Activated T-cell treated with anti-CD3 and anti-CD28 coated beads, Interleukin-2, amount 50 U/mL, for 4 hours (primary cell): Measurements from ENCODE around the gene TMEM125. TPM values are rescaled to one million over a fixed set of nuclear protein-coding genes. Genes with fewer than 3 reads are reported as not detected.

ENCODE experiments used
- ATAC-seq, 2 donors: fragments of 200-7000 bp; cut with Tn5 transposase; one replicate each; pipeline ENCODE4 v1.10.0; 2021
- DNase-seq: peaks from one replicate; pipeline ENCODE4 v3.0.0-alpha.2; 2020
- H3K27me3 Mint-ChIP-seq: one replicate; pipeline ENCODE4 v1.8.0; 2021; ENCODE audit warnings: low read depth, mixed read lengths
- H3K36me3 Mint-ChIP-seq: one replicate; pipeline ENCODE4 v1.8.0; 2022; ENCODE audit warnings: mixed read lengths; ENCODE audit not compliant: insufficient read depth
- H3K4me1 Mint-ChIP-seq: one replicate; pipeline ENCODE4 v1.8.0; 2021; ENCODE audit warnings: low read depth, mixed read lengths
- H3K4me3 Mint-ChIP-seq: one replicate; pipeline ENCODE4 v1.8.0; 2021; ENCODE audit warnings: mild to moderate bottlenecking, moderate library complexity, mixed read lengths
- H3K9me3 Mint-ChIP-seq: one replicate; pipeline ENCODE4 v1.8.0; 2021; ENCODE audit warnings: mixed read lengths
- total RNA-seq, 3 donors: library from RNA; stranded (reverse); gene quantifications; one replicate each; pipeline ENCODE4 v1.2.1, GENCODE V29; 2021

The TMEM125 gene
- total RNA-seq, 3 donors from 2014 or later = not detected

- ATAC-seq (no peak), DNase-seq (no peak)
- Mint-ChIP-seq H3K4me1 (no peaks in the 10 kb centered on the region), H3K9me3 (no peaks in the 10 kb centered on the region), H3K4me3 (no peak overlapping the region), H3K36me3 (no peaks in the 10 kb centered on the region), H3K27me3 (peaks cover 8% of the 10 kb centered on the region)
Measured at GRCh38 chr1:43288058-43288784, 18.4 kb downstream of the TMEM125 start.

GRCh38 chr1:43288785-43289706, 19.3 kb downstream of the TMEM125 start:
- Mint-ChIP-seq H3K4me3 (no peak overlapping the region), H3K27me3 (peaks cover 8% of the 10 kb centered on the region), H3K9me3 (no peaks in the 10 kb centered on the region), H3K4me1 (no peaks in the 10 kb centered on the region), H3K36me3 (no peaks in the 10 kb centered on the region)
- DNase-seq (no peak), ATAC-seq (no peak)

- no peaks in the 10 kb centered on the region for H3K9me3 Mint-ChIP-seq
- no peak for DNase-seq
- H3K27me3 Mint-ChIP-seq = peaks cover 2% of the 10 kb centered on the region
Measured at GRCh38 chr1:43292216-43292615, 22.4 kb downstream of the TMEM125 start.

GRCh38 chr1:43292679-43293078, 22.9 kb downstream of the TMEM125 start:
- no peak for DNase-seq
- ATAC-seq = no peak
- Mint-ChIP-seq H3K9me3 (no peaks in the 10 kb centered on the region), H3K4me1 (peaks cover 15% of the 10 kb centered on the region), H3K36me3 (no peaks in the 10 kb centered on the region), H3K4me3 (no peak overlapping the region), H3K27me3 (no peaks in the 10 kb centered on the region)

More at GRCh38 chr1:43292216-43292615, 22.4 kb downstream of the TMEM125 start:
- no peak for ATAC-seq
- no peak overlapping the region for H3K4me3 Mint-ChIP-seq
- H3K4me1 Mint-ChIP-seq = peaks cover 15% of the 10 kb centered on the region
- no peaks in the 10 kb centered on the region for H3K36me3 Mint-ChIP-seq

- Mint-ChIP-seq H3K27me3 (no peaks in the 10 kb centered on the region), H3K9me3 (no peaks in the 10 kb centered on the region), H3K36me3 (no peaks in the 10 kb centered on the region), H3K4me1 (peaks cover 15% of the 10 kb centered on the region), H3K4me3 (no peak overlapping the region)
- DNase-seq (no peak), ATAC-seq (no peak)
Measured at GRCh38 chr1:43293176-43293575, 23.4 kb downstream of the TMEM125 start.

- H3K4me3 Mint-ChIP-seq = no peak overlapping the region
- ATAC-seq = no peak
Measured at GRCh38 chr1:43293896-43294760, 24.3 kb downstream of the TMEM125 start.

GRCh38 chr1:43294761-43295160, 25.0 kb downstream of the TMEM125 start:
- DNase-seq (no peak), ATAC-seq (no peak)
- Mint-ChIP-seq H3K36me3 (no peaks in the 10 kb centered on the region), H3K27me3 (no peaks in the 10 kb centered on the region), H3K4me3 (no peak overlapping the region), H3K9me3 (no peaks in the 10 kb centered on the region), H3K4me1 (peaks cover 15% of the 10 kb centered on the region)

More at GRCh38 chr1:43293896-43294760, 24.3 kb downstream of the TMEM125 start:
- H3K4me1 Mint-ChIP-seq = peaks cover 15% of the 10 kb centered on the region
- H3K36me3 Mint-ChIP-seq = no peaks in the 10 kb centered on the region
- no peaks in the 10 kb centered on the region for H3K9me3 Mint-ChIP-seq
- DNase-seq = no peak
- H3K27me3 Mint-ChIP-seq = no peaks in the 10 kb centered on the region

GRCh38 chr1:43296207-43296606, 26.4 kb downstream of the TMEM125 start:
- H3K27me3 Mint-ChIP-seq = no peaks in the 10 kb centered on the region
- no peak overlapping the region for H3K4me3 Mint-ChIP-seq
- no peaks in the 10 kb centered on the region for H3K9me3 Mint-ChIP-seq
- ATAC-seq (no peak), DNase-seq (no peak)
- H3K4me1 Mint-ChIP-seq = peaks cover 15% of the 10 kb centered on the region
- no peaks in the 10 kb centered on the region for H3K36me3 Mint-ChIP-seq

- Mint-ChIP-seq H3K36me3 (no peaks in the 10 kb centered on the region), H3K4me3 (no peak overlapping the region), H3K9me3 (no peaks in the 10 kb centered on the region), H3K27me3 (no peaks in the 10 kb centered on the region), H3K4me1 (peaks cover 15% of the 10 kb centered on the region)
- no peak for ATAC-seq
- DNase-seq = no peak
Measured at GRCh38 chr1:43298055-43298454, 28.3 kb downstream of the TMEM125 start.

- Mint-ChIP-seq H3K4me1 (peaks cover 15% of the 10 kb centered on the region), H3K9me3 (no peaks in the 10 kb centered on the region), H3K36me3 (no peaks in the 10 kb centered on the region), H3K4me3 (no peak overlapping the region), H3K27me3 (no peaks in the 10 kb centered on the region)
- DNase-seq (no peak), ATAC-seq (no peak)
Measured at GRCh38 chr1:43299101-43299500, 29.3 kb downstream of the TMEM125 start.

- ATAC-seq (no peak), DNase-seq (no peak)
- no peak within 1 kb of the TSS for H3K4me3 Mint-ChIP-seq
- peaks cover 9% of the 10 kb centered on the region for H3K4me1 Mint-ChIP-seq
- no peaks in the 10 kb centered on the region for H3K9me3 Mint-ChIP-seq
- H3K27me3 Mint-ChIP-seq = peaks cover 2% of the 10 kb centered on the region
- H3K36me3 Mint-ChIP-seq = no peaks in the 10 kb centered on the region
Measured at GRCh38 chr1:43300378-43301094, 30.8 kb downstream of the TMEM125 start, which contains the start of gene TIE1. Gene TIE1, plus strand, starts transcription at chr1:43300982. Its CDS starts 90 bp downstream, at chr1:43301072.

- Mint-ChIP-seq H3K27me3 (peaks cover 2% of the 10 kb centered on the region), H3K4me1 (no peaks in the 10 kb centered on the region), H3K36me3 (no peaks in the 10 kb centered on the region), H3K9me3 (no peaks in the 10 kb centered on the region), H3K4me3 (no peak overlapping the region)
- ATAC-seq (no peak), DNase-seq (no peak)
Measured at GRCh38 chr1:43302201-43302600, 32.4 kb downstream of the TMEM125 start.

- DNase-seq = no peak
- H3K9me3 Mint-ChIP-seq = no peaks in the 10 kb centered on the region
Measured at GRCh38 chr1:43302721-43303470, 33.1 kb downstream of the TMEM125 start.

More at GRCh38 chr1:43302721-43303470, 33.1 kb downstream of the TMEM125 start:
- Mint-ChIP-seq H3K4me3 (no peak overlapping the region), H3K27me3 (peaks cover 2% of the 10 kb centered on the region), H3K36me3 (no peaks in the 10 kb centered on the region), H3K4me1 (no peaks in the 10 kb centered on the region)
- no peak for ATAC-seq
